Activated gamma-delta T cell (primary cell): ENCODE data around the gene KCNK7.
"Not testable (repeated sequence)": the region's sequence is repeated elsewhere in the genome, so short reads cannot be mapped to it uniquely, and the experiment has no call there.

ENCODE experiments used
- DNase-seq: peaks from one replicate; lab custom pipeline; 2025; lab: John Stamatoyannopoulos, UW
- total RNA-seq, 2 donors: gene quantifications; one replicate each; lab custom pipeline; 2026; lab: John Stamatoyannopoulos, UW

KCNK7 gene, protein sequence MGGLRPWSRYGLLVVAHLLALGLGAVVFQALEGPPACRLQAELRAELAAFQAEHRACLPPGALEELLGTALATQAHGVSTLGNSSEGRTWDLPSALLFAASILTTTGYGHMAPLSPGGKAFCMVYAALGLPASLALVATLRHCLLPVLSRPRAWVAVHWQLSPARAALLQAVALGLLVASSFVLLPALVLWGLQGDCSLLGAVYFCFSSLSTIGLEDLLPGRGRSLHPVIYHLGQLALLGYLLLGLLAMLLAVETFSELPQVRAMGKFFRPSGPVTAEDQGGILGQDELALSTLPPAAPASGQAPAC
- total RNA-seq = 0.26 to 0.46 reads per million in 2 donors

DNA sequence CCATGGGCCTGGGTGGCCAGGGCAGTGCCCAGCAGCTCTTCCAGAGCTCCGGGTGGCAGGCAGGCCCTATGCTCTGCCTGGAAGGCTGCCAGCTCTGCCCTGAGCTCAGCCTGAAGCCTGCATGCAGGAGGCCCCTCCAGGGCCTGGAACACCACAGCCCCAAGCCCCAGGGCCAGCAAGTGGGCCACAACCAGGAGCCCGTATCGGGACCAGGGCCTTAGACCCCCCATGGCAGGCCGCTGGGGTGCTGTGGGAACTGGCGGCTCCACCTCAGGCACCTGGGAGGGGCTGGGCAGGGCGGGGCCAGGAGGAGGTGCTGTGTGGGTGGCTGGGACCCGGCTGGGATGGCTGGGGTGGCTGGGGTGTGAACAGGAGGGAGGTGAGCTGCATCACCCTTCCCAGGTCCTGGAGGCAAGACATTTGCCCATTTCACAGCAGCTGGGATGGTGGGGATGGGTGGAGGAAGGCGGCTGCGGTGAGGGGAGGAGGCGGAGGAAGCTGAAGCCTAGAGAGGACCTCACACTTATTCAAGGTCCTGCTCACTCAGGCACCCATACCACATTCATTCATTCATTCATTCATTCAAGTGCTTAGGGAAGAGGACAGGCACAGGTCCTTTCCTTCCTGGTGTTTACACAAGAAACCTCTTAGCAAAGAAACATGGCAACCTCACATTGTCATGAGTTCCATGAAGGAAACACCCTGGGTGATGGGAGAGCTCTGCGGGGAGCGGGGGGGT is at the start of gene KCNK7:
TSS of gene KCNK7 (minus strand) at position 258 of the 739 bp plus-strand sequence. CDS start at position 230, 28 bp downstream.
- DNase-seq = no peak

DNA sequence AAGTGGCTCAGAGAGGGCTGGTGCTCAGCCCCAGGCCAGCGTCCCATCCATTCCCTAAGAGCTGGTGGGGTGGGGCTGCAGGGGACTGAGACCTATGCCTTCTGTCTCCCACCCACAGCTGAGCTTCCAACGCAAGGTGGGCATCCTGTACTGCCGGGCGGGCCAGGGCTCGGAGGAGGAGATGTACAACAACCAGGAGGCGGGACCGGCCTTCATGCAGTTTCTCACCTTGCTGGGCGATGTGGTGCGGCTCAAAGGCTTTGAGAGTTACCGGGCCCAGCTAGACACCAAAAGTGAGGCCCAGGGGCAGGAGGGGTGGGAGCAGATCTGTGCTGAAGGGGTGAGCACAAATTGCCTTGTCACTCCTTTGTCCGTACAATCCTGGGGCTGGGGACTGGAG is 49.2 kb upstream of the KCNK7 start:
- DNase-seq = no peak

DNA sequence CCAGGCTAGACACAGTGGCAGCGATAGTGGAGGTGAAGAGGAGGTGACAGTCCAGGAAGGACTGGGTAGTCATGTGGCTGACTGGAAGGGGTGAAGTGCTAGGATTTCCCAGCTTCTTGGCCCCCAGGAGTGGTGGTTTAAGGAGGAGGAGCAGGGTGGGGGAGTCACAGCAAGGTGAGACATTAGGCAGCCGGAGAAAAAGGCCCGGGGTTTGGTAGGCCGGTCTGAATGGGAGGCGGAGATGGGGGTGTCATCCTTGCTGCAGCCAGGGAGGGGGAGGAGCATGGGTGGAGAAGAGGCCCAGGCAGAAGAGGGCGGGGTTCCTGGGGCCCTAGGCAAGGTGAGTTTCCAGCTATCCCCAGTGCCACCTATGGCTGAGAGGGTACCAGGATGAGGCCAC is 48.4 kb upstream of the KCNK7 start:
- DNase-seq = no peak

DNA sequence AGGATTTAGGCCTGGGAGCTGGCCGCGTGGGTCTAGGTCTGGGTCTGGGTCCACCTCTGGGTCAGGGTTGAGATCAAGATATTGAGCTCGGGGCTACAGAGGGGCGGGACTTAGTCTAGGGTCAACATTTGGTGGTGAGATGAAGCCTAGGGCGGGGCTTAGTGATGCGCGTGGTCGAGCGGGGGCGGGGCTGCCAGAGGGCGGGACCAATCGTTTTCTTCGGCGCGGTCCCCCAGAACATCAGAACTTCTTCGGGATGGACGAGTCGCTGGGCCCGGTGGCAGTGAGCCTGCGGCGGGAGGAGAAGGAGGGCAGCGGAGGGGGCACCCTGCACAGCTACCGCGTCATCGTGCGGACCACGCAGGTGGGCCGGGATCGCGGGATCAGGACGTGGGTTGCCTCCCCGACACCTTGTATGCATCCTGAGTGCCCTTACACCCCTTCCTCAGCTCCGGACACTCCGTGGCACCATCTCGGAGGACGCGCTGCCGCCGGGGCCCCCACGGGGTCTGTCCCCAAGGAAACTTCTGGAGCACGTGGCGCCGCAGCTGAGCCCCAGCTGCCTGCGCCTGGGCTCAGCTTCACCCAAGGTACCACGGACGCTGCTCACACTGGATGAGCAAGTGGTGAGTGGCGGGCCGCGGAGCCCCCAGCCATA is 46.5 kb upstream of the KCNK7 start:
- DNase-seq = no peak

DNA sequence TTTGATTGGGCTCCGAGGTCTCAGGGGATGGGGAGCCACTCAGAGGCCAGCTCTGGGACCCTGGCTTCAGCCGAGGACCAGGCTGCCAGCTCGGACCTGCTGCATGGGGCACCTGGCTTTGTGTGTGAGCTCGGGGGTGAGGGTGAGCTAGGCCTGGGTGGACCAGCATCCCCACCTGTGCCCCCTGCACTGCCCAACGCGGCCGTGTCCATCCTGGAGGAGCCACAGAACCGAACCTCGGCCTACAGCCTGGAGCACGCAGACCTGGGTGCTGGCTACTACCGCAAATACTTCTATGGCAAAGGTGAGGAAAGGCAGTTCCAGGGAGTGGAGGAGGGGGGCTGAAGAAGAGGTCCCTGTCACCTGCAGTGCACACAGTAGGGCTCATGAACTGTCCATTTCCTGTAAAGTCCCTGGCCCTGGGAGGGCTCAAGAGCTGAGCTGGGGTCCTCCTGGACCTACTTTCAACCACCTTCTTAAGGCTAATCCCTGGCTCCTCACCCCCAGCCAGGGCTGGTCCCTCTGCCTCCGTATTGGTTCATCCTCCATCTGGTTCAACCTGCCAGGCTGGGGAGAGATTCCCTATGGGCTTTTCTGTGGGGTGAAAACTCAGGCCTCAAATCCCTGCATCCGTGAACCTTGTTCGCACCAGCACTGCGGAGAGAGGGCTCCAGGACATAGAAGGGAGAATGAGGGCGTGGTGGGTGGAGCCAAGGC is 45.9 kb upstream of the KCNK7 start:
- no peak for DNase-seq

DNA sequence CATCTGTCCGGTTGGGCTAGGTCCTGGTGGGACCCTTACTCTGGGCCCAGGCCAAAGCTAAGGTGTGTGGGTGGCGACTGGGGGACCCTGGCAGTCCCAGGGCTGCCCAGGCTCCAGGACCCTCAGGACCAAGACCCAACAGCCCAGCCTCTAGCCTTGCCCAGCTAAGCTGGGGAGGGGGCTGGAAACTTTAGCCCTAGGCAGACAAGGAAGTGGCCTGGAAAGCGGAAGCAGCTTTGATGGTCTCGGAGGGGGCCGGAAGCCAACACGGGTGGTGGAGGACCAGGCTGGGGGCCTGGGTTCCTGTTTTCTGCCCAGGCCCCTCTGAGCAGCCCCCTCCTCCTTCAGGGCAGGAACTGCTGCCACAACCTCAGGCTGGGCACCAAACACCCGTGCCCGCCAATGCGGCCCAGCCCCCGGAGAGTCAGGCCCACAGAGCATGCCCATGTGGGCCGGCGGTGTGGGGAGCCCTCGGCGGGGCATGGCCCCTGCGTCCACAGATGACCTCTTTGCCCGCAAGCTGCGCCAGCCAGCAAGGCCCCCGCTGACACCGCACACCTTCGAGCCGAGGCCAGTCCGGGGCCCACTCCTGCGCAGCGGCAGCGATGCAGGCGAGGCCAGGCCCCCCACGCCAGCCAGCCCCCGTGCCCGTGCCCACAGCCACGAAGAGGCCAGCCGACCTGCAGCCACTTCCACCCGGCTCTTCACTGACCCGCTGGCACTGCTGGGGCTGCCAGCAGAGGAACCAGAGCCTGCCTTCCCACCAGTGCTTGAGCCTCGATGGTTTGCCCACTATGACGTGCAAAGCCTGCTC is 45.1 kb upstream of the KCNK7 start:
- DNase-seq = no peak

DNA sequence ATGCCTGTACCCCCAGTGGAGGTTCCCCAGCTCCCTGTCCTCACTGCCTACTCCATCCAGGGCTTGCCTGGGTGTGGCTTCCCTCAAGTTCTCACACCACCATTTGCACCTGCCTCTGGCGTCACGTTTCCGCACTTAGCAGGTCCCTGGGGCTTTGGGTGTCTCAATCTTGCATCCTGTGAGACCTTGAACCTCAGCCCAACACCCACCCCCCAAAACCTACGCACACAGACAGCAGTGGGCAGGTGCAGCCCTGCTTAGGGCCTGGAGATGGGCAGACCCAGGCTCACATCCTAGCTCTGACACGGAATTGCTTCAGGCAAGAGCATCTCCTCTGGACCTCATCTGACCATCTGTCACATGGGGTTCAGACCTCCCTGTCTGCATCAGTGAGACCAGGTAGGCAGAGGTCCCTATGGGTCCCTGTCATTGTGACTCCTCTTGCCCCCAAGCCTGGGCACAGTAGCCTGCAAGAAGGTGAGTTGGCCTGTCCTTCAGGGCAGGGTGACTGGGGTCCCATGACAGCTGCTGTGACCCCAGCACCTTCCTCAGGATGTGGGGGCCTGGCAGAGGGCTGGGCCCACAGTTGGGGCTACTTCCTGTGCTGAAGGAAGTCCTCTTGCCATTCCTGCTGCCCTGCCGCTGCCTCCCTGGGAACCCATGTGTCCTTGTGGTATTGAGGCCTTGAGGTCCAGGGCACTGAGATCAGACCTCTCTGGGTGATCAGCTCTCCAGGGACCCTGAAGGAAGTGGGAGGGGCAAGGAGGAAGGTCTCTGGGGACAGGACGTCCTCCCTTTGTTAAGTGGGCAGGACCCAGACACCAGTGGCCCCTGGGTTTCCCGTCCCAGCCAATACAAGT is 44.3 kb upstream of the KCNK7 start:
- peak; percentile 37 for DNase-seq

DNA sequence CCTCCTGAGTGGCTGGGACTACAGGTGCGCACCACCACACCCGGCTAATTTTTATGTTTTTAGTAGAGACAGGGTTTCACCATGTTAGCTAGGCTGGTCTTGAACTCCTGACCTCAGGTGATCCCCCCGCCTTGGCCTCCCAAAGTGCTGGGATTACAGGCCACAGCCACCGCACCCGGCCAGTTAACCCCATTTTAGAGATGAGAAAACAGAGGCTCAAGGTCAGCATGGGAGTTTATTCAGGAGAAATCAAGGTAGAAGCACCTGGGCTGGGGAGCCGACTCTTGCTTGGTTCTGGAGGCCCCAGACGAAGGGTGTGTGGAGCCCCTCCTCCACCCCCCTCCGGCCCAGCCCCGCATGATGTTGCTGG is 43.6 kb upstream of the KCNK7 start:
- DNase-seq = not testable (repeated sequence)

DNA sequence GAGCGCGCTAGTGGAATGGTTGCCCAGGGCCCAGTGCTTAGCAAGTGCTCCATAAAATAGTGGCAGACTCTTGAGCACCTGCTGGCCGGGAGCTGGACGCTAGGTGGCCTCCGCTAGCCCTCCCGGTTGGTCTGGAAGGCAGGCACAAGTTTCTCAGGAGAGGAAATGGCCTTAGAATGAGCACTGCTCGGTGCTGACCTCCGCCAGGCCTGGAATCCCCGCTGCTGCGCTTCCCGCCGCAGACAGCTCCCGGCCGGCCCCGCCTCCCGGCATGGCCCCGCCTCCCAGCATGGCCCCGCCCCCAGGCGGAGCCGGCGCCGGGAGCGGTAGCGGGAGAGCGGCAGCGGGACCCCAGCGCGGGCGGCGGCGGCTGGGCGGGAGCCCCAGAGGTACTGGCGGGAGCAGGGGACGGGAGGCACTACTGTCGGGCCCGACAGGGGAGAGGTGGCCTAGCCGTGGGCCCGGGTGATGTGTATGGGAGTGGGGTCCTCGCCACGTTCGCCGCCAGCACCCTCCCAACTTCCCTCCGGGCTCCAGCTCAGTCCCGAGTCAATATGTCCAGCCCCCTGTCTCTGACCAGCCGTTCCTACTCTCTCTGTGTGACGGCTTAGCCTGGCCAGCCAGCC is 42.3 kb upstream of the KCNK7 start, which contains the start of gene SIPA1:
TSS of gene SIPA1 (plus strand) at position 308 of the 626 bp plus-strand sequence. CDS start 2,821 bp downstream, outside the sequence.
- peak; percentile 71 for DNase-seq

DNA sequence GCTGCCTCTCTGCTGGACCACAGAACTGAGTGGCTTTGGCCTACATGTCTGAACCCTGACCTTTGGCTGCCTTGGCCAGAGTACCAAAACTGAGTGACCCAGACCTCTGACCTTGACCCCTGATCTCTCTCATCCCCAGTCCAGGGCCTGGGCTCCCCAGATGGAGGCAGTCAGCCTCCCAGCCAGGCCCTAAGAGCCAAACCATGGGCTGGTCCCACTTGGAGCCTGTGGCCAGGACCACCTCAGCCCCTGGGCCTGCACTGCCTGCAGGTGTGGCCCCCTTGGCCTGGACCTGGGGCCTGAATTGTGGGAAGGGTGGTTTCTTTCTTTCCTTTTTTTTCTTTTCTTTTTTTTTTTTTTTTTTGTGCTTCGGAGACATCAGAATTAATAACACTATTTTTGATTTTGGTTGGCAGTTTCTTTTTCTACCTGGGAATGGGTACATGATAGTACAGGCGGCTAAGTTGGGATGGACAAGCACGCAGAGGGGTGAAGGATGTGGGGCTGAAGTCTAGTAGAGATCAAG is 41.5 kb upstream of the KCNK7 start:
- DNase-seq = no peak

DNA sequence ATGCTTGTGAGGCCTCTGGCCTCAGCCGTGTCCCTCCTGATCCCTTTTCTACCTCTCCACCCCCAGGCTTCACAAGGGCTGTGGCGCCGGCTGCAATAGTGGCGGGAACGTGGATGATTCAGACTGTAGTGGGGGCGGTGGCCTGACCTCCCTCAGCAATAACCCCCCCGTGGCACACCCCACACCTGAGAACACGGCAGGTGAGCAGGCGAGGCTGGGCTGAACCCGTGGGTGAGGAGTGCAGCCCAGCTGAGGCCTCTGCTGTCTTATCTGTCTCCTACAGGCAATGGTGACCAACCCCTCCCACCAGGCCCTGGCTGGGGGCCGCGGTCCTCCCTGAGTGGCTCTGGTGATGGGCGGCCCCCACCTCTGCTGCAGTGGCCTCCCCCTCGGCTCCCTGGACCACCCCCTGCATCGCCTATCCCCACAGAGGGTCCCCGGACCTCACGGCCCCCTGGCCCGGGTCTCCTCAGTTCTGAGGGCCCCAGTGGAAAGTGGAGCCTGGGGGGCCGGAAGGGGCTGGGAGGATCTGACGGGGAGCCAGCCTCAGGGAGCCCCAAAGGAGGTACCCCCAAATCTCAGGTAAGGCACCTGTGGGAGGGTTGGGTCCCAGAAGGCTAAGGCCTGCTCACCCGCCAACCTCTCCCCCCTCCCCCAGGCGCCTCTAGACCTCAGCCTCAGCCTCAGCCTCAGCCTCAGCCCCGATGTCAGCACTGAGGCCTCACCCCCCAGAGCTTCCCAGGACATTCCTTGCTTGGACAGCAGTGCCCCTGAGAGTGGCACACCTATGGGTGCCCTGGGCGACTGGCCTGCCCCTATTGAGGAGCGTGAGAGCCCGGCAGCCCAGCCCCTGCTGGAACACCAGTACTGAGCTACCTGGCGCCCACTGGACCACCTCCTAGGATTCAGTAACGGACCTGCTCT is 40.8 kb upstream of the KCNK7 start:
- no peak for DNase-seq

DNA sequence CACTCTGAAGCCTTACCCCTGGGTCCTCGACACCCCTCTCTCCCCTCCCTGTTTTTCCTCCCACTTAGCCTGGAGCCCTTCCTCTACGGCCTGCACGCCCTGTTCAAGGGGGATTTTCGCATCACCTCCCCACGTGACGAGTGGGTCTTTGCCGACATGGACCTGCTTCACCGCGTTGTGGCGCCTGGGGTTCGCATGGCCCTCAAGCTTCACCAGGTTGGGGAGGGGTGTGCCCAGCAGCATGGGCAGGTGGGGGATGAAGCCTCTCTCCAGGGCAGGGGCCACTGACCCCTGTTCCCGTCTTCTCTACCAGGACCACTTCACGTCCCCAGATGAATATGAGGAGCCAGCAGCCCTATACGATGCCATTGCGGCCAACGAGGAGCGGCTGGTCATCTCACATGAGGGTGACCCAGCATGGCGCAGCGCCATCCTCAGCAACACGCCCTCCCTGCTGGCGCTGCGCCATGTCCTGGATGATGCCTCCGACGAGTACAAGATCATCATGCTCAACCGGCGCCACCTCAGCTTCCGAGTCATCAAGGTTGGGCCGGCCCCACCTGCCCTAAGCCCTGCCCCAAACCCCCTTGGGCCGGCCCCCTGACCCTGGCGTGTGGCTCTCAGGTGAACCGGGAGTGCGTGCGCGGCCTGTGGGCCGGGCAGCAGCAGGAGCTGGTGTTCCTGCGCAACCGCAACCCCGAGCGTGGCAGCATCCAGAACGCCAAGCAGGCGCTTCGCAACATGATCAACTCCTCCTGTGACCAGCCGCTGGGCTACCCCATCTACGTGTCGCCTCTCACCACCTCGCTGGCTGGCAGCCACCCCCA is 39.5 kb upstream of the KCNK7 start:
- DNase-seq = no peak

DNA sequence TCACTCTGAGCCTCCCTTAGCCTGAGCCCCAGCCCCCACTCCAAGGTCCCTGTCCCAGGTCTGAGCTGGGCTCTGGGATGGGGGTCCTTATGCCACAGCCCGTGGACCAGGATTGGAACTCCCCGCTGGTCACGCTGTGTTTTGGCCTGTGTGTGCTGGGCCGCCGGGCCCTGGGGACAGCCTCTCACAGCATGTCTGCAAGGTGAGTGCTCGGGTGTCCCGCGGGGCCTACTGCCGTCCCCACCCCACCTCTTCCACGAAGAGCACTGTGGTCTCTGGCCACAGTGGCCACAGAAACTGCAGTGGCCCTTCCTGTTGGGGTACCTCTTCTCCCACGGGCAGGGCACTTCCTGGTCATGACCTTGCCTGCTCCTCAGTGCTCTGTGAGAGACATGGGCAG is 38.8 kb upstream of the KCNK7 start:
- no peak for DNase-seq

DNA sequence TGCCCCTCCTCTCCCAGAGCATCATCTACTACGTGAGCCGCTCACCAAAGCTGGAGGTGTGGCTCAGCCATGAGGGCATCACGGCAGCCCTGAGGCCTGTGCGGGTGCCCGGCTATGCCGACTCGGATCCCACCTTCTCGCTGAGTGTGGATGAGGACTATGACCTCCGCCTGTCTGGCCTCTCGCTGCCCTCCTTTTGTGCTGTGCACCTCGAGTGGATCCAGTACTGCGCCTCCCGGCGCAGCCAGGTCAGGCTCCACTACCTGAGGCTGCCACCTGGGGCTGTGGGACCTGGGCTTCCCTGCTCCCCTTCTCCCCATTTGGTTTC is 38.5 kb upstream of the KCNK7 start:
- no peak for DNase-seq

DNA sequence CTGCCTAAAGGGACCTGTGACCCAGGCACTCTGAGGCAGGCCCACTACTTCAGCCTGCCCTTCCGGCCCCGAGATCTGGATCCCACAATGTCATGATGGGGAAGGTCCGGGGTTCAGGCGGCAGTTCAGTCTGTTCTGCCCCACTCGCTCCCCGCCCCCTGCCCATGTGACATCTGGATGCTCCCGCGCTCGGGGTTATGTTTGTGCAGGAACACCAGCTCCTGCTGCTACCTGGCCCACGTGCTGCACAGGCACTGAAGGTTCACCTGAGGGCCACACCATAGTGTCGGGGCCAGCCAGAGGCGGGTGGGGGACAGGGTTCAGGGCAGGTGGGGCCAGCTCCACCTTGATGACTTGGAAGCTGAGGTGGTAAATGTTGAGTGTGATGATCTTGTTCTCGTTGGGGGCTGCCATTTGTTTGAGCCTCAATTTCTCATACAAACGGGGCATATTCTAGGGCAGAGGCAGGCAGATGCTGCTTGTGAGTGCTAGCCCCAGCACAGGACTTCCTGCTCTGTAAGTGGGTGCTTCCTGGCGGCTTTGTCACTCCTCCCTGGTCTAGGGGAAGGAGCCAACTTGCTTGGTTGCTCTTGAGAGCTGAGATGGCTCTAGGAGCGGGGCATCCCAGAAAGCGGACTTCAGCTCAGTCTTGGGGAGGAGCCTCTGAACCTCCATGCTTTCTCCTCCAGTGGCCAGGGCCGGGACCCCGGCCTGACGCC is 37.9 kb upstream of the KCNK7 start:
- DNase-seq = no peak

DNA sequence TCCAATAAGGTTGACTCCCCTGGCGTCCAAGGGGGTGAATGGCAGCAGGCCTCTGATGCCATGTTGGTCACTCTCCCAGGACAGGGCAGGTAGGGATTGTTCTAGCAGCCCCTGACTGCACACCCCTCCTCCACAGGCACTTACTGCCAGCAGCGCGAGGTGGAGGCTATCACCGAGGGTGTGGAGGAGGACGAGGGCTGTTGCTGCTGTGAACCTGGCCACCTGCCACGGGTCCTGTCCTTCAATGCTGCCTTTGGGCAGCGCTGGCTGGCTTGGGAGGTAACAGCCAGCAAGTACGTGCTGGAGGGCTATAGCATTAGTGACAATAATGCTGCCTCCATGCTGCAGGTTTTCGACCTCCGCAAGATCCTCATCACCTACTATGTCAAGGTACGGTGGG is 34.6 kb upstream of the KCNK7 start:
- DNase-seq = no peak

DNA sequence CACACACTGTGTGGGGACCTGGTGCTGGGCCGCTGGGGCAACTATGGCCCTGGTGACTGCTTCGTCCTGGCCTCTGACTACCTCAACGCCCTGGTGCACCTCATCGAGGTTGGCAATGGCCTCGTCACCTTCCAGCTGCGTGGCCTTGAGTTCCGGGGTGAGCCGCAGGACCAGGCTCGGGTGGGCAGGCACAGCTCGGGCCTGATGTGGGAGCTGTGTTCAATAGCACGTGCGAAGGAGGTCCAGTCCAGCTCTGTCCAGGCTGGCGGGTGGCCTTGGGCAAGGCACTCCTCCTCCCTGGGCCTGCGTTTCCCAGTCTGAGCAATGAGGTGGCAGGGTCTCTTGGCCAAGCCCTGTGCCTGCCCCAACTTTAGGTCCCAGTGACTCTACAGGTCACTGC is 34.0 kb upstream of the KCNK7 start:
- no peak for DNase-seq
